GM18498 (cell line): ENCODE results near the gene FAM13A.
"Not testable (repeated sequence)": the region's sequence is repeated elsewhere in the genome, so short reads cannot be mapped to it uniquely, and the experiment has no call there.

Source experiments
- ATAC-seq: cut with Tn5 transposase; IDR thresholded peaks from one replicate; pipeline ENCODE4 v1.9.1; 2021; ENCODE audit warnings: mild to moderate bottlenecking, moderate library complexity; ENCODE audit not compliant: unreplicated experiment

FAM13A gene

DNA sequence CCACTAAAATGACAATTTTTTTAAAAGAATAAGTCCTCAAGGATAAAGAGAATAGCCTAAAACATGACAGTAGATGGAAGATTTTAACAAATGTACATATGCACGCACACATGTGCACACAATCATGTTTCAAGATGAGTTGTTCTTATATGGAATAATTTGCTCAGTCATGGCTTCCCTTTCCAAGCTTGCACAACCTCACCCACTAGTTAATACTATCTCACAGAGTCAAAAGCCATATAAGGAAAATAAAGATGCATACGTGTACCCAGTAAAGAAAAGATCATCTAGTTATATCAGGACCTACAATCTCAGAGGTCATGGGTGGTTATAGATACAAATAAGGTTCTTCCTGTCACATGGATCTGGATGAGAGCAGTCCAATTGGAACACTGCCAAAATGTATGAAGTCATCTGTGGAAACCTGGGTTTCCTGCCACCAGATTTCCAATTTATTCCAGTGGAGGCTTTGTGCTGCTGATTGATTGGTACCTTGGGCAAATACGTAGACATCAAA, 56.1 kb downstream of the FAM13A start:
- ATAC-seq = no peak

DNA sequence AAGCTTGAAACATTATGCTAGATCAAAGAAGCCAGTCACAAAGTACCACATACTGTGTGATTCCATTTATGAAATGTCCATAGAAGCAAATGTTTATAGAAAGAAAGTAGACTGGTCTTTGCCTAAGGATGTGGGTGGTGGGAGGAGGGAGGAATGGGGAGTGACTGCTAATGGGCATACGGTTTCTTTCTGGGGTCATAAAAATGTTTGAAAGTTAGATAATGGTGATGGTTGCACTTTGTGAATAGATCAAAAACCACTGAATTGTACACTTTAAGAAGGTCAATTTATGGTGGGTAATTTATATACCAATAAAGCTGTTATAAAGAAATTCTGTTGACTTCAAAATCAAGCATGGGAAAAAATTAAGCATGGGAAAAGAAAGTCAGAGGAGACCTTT, 56.6 kb downstream of the FAM13A start:
- no peak for ATAC-seq

DNA sequence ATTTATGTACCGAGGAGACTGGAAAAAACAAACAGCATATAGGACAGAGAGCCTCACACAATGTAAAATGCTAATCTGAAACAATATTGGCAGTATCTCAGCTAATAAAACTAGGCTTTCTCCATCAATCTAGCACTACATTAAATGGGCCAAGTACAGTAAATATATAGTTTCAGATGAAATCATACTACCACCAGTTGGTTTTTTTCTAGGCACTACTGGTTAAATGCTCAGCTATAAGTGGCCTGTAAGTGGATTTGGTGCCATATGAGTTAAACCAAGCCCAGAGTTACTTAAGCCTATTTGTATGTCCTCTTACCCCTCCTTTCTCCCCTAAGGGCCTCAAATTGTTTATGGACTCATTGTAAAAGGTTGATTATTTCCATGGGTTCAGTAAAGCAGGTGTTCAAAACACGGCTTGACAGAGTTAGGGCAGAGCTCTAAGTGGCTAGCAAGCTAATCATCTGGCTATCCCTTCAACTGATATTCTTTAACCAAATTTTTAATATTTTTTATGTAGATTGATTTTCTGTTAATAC, 57.5 kb downstream of the FAM13A start:
- ATAC-seq = no peak

DNA sequence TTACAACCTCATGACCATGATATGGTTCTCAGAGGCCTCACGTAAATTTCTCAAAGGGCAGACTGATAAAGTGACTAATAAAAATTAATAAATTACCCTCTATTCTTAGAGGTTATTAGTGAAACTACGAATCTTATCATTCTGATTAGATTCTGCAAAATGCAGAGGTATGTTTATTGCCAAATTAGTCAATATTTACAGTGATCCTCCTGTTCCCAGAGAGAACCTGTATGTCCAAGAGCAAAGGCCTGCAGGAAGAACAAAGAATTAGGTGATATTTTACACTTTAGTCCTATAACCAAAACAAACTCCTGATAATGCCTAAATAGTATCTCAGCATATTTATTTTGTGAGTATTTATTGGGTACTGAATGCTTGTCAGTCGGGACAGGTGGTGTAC, 58.1 kb downstream of the FAM13A start:
- no peak for ATAC-seq

DNA sequence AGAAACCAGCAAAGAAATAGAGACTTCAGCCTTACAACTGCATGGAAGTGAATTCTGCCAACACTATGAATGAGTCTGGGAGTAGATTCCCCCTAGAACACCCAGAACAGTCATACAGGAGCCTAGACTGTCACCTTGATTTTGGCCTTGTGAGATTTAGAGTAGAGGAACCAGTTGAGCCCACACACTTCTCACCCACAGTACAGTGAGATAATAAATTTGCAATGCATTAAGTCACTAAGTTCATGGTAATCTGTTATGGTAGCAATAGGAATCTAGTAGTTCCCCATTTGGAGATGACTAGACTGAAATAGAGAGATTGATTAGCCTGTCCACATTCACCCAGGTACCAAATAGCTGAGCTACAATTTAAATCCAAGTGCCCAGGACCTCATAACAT, 59.0 kb downstream of the FAM13A start:
- no peak for ATAC-seq

DNA sequence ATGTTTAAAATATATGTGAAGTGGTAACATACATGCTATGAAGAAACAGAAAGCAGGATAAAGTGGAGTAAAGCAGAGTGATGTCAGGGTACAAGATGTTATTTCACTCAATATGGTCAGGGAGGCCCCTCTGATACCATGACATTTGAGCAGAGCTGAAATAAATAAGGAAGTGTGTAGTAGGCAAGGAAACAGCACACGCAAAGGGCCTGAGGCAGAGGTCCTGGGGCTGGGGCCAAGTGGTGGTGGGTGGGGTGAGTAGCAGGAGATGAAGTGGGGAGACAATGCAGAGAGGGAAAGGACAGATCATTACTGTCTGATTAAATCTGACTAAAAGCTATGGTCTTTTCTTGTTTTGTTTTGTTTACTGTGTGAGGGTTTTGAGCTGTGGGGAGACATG, 61.1 kb downstream of the FAM13A start:
- no peak for ATAC-seq

DNA sequence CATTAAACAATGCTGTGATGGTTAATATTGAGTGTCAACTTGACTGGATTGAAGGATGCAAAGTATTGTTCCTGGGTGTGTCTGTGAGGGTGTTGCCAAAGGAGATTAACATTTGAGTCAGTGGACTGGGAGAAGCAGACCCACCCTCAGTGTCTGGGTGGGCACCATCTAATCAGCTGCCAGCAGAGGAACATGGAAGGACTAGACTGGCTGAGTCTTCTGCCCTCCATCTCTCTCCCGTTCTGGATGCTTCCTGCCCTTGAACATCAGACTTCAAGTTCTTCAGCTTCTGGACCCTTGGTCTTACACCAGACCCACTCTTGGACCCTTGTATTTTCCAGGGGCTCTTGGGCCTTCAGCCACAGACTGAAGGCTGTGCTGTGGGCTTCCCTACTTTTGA, 61.7 kb downstream of the FAM13A start:
- ATAC-seq = not testable (repeated sequence)

DNA sequence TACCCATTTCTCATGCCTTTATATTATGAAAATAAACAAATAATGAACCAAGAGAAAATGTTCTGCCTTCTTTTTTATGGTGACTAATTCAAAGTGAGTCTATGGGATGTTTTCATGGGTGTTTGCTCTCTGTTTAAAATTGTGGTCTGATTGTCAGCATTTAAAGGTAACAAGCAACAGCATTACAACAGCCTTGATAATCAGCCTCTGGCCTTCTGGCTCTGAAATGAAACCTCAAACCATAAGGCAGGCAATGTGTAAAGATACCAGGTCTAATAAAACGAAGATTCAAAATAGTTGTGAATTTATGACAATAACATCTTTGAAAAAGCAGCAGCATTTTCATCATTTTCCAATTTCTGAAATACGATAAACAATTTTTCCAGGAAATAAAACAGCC, 63.7 kb downstream of the FAM13A start:
- no peak for ATAC-seq

DNA sequence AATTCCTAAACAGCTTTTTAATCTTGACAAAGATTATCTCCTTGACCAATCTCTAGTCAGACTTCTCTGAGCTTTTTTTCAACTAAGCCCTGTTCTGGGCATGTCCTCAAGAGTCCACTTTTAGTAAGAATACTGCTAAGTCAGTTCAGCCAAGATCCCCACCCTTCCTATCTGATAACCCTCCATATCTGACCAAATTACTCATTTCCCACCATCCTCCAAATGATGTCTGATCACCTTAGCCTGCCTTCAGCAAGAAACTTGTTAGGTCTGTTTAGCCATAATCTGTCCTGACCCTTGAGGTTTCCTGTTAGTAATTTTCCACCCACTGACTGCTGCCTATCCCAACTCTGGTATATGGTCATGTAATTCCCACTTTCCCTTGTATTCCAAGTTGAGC, 65.2 kb downstream of the FAM13A start:
- no peak for ATAC-seq

DNA sequence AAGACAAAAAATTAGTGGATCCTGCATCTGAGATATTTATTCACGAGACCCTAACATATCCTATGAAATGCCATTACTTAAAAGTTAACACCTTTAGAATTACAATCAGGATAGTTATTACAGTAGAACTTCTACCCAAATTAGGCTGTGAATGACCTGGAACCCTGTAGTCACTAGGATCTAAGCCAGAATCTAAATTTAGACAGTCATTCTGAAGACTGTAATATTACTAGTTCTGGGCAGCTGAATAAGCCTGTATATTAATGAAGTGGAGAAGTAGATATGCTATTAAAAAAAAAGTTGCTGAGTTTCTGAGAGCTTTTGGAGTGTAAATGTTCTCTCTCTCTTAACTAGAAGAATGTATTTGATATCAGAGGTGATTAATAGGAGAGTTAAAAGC, 67.0 kb downstream of the FAM13A start:
- no peak for ATAC-seq

DNA sequence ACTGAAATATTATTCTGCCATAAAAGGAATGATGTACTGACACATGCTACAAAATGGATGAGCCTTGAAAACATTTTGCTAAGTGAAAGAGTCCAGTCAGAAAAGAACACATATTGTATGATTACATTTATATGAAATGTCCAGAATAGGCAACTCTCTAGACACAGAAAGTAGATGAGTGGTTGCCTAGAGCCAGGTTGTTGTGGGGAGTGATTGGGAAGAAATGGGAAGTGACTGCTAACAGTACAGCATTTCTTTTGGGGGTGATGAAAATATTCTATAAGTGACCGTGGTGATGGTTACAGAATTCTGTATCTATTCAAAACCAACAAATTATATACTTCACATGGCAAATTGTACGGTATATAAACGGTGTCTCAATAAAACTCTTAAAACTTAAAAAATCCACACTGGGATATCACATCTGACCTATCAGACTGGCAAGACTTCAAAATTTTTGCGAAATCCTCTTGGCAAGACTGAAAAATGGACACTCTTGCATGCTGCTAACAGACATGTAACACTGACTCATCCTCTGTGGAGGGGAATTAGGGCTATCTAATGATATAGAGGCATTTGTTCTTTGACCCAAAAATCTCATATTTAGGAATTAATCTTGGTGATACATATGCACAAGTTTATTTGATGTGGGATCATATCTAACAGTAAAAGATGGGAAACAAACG, 71.8 kb downstream of the FAM13A start:
- ATAC-seq = no peak

DNA sequence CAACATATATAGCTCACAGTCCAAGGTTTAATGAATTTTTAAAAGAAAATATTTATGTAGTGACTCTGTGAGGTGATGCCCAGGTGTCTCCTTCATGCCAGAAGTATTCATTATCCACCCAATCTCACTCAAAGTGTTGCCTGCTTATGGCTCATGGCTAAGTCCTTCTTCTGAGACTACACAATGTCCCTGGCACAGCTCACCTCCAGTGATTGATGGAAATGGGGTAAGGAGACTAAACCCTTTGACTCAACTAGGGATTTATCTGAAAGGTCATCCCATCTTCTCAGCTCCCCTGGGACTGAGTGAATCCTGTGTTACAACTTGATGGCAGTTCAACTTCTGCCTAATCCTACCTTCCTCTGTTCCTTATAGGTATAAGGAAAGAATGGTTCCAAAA, 74.2 kb downstream of the FAM13A start:
- no peak for ATAC-seq

DNA sequence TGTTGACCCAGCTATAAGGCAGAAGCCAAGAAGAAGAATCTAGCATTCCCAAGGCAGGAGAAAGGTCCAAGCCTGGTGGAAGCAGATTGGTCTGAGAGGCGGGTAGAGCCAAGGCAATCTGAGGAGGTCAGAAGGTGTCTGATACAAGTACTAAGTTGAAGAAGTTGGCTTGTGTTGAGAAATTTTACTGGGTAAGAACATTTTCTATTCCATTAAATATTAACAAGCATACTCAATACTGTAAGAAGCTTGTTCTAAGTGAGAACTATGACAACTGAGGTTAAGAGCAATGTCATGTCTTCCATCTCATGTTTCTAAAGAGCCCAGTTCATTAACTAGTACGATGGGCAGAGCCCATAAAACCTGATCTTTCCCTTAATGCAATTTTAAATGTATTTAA, 75.0 kb downstream of the FAM13A start:
- ATAC-seq = peak; percentile 71

DNA sequence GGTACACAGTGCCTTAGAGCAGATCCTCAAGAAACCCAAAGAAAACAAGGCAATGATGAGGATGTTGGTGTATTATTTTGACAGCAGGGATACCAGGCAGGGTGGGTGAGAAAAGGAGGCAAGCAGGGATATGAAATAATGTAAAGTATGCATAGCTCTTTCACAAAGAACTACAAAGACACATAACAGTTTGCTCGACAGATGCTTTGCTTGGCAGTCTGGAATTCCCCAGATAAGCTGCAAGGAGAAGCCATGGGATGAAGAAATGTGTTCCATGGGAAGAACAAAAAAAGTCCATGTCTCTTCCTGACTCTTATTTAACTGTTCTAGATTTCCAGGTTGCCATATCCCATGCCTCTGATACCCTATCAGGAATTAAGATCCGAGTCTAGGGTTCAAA, 75.4 kb downstream of the FAM13A start:
- ATAC-seq = no peak

DNA sequence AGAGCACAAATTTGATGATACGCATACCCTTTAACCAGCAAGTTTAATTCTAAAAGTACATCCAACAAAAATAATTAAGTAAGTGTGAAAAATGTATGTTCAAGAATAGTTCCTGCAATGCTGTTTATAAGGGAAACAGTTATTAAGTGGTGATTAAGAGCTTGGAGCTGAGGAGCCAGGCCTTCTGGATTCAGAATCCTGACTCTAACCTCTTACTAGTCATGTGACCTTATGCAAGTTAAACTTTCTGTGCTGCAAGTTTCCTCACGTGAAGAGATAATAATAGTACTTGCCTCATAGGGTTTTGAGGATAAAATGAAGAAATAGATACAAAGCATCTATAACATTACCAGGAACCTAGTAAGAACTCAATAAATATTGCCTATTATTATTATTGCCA, 77.7 kb downstream of the FAM13A start:
- ATAC-seq = no peak

DNA sequence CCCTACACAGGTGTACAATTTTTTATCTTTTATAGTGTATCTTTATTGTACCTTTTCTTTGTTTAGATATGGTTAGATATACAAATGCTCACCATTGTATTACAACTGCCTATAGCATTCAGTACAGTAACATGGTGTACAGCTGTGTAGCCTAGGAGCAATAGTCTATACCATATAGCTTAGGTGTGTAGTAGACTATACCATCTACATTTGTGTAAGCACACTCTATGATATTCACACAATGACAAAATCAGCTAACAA, 80.3 kb downstream of the FAM13A start:
- ATAC-seq = no peak

DNA sequence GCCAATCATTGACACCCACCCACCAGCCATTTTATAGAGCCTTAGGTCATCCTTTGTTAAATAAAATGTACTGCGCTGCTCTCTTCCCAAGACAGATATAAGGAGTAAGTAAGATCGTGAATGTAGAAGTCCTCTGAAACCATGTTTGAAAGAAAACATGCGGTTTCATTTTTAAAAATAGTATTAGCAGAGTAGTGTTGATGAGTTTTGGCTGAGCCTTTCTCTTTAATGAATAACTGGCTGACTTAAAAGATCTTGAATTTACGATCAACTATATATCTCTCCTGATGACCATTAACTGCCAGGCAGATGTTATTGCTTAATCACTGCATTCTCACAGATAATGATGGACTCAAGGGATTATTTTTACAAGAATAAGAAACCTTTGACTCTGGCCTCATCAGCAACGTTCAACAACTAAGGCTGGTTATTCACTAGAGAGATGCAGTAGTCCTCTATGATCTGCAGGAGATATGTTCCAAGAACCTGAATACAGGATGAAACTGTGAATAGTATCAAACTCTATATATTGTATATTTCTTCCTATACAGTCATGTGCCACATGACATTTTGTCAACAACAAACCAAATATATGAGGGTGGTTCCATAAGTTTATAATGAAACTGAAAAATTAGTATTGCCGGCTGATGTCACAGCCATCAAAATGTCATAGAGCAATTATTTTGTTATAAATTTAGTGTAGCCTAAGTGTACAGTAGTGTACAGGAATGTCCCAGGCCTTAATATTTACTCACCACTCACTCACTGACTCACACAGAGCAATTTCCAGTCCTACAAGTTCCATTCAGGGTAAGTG, 80.8 kb downstream of the FAM13A start:
- ATAC-seq = no peak

DNA sequence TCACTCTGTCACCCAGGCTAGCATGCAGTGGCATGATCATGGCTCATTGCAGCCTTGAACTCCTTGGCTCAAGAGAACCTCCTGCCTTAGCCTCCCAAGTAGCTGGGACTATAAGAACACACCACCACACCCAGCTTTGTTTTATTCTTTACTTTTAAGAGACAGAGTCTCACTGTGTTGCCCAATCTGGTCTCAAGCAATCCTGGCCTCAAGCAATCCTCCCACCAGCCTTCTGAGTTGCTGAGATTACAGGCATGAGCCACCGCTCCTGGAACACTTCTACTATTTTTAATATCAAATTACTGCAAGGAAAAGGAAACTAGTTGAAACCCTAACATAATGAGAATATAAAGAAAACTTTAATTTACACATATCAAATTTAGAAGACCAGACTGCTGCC, 85.4 kb downstream of the FAM13A start:
- no peak for ATAC-seq

DNA sequence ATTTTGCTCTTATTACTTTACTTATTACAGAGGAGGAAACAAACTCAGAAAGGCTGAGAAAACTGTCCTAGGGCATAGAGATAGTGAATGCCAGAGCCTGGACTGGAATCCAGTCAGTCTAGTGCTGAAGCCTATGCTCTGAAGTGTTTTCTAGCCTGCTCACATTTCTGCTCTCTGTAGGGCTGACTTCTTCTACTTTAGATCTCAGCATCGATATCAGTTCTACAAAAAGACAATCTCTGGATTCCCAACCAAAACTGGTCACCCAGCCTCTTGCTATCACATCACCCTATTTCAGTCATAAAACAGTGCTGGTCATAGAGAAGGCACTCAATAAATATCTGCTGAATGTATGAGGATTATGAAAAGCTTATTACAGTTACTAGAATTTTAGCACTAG, 87.2 kb downstream of the FAM13A start:
- ATAC-seq = no peak

DNA sequence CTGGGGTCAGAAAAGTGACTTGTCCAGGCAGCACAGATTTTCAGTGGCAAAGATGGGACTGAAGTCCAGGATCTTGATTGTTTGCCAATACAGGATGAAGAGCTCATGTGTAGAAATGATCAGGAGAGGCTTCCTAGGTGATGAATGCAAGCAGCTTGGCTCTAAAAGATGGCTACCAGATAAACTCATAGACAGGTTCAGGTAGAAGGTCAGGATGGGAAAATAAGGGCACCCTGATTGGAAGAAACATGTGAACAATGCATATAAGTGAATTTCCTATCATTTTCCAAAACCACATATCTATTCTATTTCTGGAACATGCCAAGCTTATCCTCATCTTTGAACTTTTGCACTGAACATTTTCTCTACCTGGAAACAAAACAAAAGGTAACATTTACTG, 87.7 kb downstream of the FAM13A start:
- ATAC-seq = no peak

DNA sequence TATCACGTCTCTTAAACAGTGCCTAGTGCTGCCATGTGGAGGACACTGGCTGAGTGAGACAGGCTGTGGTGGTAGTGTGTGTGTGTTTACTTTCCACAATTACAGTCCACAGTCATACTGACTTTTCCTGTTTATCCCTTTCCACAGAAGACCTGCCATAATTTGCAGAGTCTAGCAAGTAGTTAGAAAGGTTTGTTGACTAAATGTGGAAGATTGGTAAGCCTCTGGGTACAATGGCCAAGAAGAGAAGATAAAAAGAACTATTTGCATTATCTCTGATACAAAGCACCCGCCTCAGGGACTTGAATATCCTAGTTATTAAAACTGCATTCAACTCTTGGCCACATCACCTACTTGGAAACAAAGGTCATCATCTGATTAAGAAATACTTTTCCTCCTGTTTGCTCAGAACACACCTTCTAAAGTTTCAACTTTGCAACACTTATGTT, 89.1 kb downstream of the FAM13A start:
- no peak for ATAC-seq

DNA sequence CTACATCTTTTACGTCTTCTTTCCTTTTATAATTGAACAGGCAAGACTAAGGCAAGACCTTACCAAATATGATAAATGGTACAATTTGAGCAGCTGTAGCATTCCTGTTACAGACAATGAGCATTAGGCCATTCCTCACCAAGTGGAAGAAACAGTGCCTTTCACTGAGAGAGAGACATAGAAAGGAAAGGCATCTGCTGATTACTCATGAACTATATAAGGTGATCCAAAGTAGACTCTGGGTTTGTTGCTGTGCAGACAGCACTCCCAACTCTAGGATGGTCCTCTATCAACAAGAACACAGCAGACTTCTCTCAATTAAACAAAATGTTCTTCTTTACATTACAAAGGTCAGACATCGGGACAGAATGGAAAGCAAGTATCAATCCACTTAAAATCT, 91.9 kb downstream of the FAM13A start:
- ATAC-seq = no peak
